Fibroblast of peridontal ligament (primary cell): Measurements from ENCODE around the gene PPP5C.
"Not testable (repeated sequence)": the region's sequence is repeated elsewhere in the genome, so short reads cannot be mapped to it uniquely, and the experiment has no call there.

Experiments
- DNase-seq: peaks from one replicate; pipeline ENCODE4 v3.0.0-alpha.2; 2010; ENCODE audit errors: extremely low read depth

PPP5C gene

GRCh38 chr19:46433470-46433869 lies 86.6 kb downstream of the PPP5C start:
- not testable (repeated sequence) for DNase-seq

DNA sequence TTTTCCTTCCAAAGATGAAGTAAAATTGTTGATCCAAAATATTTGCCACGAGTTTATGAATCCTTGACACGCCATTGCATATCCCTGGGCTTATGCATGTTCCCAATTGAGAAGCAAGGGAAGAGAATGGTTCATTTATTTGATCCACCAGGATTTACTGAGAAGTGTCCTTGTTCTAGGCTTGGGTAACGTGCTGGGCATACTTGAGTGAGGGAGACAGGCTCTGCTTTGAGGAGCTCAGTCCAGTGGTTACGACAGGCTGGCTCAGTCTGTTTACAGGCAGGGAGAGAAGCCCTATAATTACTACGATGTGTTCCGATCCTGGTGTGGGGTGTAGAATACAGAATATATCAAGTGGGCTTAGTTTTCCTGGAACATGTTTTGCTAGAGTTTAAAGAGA lies 88.1 kb downstream of the PPP5C start:
- DNase-seq = peak; percentile 19

DNA sequence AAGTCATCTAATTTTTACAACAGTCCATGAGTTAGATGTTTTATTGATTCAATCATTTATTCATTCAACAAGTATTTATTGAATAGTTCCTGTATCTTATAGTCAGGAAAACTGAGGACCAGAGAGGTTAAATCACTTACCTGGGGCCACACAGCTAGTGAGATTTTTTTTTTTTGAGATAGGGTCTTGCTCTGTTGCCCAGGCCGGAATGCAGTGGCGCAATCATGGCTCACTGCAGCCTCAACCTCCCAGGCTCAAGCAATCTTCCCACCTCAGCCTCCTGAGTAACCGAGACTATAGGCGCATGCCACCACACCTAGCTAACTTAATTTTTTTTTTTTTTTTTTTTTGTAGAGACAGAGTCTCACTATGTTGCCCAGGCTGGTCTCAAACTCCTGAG lies 88.8 kb downstream of the PPP5C start:
- not testable (repeated sequence) for DNase-seq
